IPS DF 4.7 (cell line): ENCODE results near the gene SZT2.
"Not testable (repeated sequence)": the region's sequence is repeated elsewhere in the genome, so short reads cannot be mapped to it uniquely, and the experiment has no call there.

ENCODE experiments used
- DNase-seq: peaks from one replicate; pipeline ENCODE4 v3.0.0-alpha.2; 2013; ENCODE audit warnings: low spot score; ENCODE audit errors: extremely low read depth

Gene SZT2

GRCh38 chr1:43484367-43484766 is 94.7 kb downstream of the SZT2 start:
- DNase-seq, result no peak

- DNase-seq, result no peak
Observed at GRCh38 chr1:43488165-43488564, 98.5 kb downstream of the SZT2 start.

DNA sequence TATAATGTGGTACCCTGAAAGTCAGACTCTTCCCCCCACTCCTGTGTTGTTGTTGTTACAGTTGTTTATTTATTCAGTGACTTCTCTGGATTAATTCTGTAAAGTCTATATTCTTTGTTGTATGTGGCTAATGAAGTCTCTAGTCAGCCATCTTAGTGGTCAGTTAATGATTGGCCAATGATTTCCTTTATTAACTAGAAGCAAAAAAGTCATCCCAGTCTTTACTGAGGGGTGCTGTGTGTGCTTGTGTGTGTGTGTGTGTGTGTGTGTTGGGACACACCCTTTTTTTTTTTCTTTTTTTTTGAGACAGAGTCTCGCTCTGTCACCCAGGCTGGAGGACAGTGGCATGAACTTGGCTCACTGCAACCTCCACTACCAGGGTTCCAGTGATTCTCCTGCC is 101.4 kb downstream of the SZT2 start:
- DNase-seq, result no peak

DNA sequence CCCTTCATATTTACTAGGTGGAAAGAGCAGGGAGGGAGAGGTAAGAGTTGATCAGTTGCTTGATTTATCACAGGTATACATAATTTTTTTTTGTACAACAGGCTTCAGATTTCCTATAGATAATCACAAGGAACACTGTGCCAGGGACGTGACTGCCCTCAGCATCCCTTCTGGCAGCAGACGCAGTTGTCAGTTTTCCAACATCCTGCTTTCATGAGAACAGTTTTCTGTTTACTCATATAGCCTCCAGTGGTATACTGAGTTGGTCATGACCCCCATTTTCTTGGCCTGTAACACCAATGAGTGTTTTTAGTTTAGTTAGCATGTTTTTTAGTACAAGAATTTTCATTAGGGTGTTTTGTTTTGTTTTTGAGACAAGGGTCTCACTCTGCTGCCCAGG is 103.1 kb downstream of the SZT2 start:
- DNase-seq, result no peak

DNA sequence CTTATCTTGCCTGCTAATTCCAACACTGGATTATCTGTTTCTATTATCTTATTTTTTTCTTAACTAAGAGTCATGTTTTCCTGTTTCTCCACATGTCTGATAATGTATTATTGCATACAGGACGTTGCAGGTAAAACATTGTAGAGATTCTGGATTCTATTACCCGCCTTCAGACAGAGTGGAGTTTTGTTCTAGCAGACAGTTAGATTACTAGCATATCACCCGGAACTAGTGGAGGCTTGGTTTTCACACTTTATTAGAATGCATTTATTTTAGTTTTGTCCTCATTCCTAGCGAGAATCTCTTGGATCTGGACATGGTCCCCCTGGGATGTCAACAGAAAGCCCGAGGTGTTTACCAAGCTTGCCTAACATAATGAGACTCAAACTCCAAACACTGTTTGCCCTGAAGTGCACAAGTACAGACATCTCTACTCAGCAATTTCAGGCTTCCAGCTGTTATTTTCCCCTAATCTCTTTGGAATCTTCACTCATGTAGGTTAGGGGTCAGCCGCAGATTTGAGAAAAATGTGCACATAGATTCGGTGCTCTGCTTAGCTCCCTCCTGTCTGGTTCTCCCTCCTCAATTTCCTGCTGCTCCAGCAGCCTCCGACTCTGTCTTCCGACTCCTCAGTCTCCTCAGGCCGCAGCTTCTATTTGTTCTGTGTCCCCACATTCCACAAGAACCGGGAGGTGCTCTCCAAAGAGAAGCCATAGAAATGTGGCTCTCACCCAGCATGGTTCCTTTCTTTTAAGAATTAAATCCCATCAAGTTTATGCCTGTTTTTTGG is 104.2 kb downstream of the SZT2 start:
- DNase-seq, result peak; percentile 53

DNA sequence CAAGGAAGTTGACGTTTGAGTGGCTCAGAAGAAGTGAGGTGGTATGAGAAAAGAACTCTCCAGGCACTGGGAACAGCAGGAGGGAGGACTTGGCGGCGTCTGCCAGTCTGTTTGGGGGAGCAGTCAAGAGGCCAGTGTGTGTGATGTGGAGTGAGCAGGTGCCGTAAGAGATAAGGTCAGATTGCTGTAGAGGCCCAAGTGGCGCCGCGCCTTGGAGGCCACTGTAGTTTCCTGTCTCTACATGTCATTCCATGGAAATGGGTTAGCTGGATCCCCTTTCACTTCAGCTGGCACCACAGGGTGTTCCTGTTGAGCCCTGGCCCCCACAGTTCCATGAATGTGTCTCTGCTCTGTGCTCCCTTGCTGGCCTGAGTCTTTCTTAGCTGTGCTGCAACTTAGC is 105.5 kb downstream of the SZT2 start:
- DNase-seq, result no peak

DNA sequence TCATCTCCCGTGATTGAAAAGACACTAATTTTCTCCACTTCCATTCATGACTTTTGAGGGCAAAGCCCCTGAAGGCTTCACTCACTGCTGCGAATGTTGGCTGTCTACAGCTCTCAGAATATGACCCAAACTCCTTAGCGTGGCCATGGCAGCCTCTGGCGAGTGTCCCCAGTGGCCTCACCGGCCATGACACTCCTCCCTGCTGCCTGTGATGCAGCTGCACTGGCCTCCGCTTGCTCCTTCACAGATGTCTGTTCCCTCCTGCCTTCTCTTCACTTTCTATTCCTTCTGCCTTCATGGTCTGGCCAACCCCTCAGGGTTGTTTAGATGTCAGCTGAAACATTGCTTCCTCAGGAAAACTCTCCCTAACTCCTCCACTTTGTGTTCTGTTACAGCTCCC is 110.2 kb downstream of the SZT2 start:
- DNase-seq, result no peak

GRCh38 chr1:43501806-43502205 is 112.1 kb downstream of the SZT2 start:
- DNase-seq, result not testable (repeated sequence)

DNA sequence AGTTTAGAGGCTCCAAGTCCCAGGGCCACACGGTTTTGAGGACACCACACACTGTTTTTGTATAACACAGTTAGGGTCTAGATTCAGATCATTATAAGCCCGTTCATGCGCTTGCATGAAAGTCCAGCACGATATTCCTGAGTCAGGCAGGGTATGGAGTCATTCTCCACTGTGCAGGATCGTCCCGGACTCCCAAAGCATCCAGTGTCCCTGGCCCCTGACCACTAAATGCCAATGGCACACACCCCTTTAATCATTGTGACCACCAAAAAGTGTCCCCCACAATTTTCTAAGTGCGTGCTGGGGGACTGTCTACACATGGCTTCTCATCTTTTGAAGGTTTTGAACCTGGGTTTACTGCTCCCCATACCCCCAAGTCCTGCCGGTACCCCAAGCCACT is 113.8 kb downstream of the SZT2 start:
- DNase-seq, result no peak
